KMS-11 (cell line): Measurements from ENCODE around the gene PTPRK.

Experiments
- H2AFZ ChIP-seq: fragments of 200-600 bp; sonication (generic); 2 replicates; pipeline ENCODE4 v1.6.1; 2016; ENCODE audit warnings: antibody characterized with exemption, mixed run types, low read depth
- H3K27ac ChIP-seq: fragments of 200-600 bp; sonication (generic); 2 replicates; pipeline ENCODE4 v1.6.1; 2016; ENCODE audit warnings: mild to moderate bottlenecking, mixed run types
- H3K27me3 ChIP-seq: fragments of 200-600 bp; sonication (generic); 2 replicates; pipeline ENCODE4 v1.6.1; 2017; ENCODE audit warnings: mild to moderate bottlenecking, low read depth, mixed run types, moderate library complexity; ENCODE audit not compliant: insufficient read depth
- H3K36me3 ChIP-seq: fragments of 200-600 bp; sonication (generic); 2 replicates; pipeline ENCODE4 v1.6.1; 2017; ENCODE audit warnings: mild to moderate bottlenecking, mixed run types; ENCODE audit not compliant: insufficient read depth
- H3K4me1 ChIP-seq: fragments of 200-600 bp; sonication (generic); 2 replicates; pipeline ENCODE4 v1.6.1; 2016; ENCODE audit warnings: mild to moderate bottlenecking, low read depth, mixed run types; ENCODE audit not compliant: poor library complexity, severe bottlenecking
- H3K4me2 ChIP-seq: fragments of 200-600 bp; sonication (generic); 2 replicates; pipeline ENCODE4 v1.7.0; 2016; ENCODE audit warnings: mild to moderate bottlenecking, mixed run types
- H3K4me3 ChIP-seq: fragments of 200-600 bp; sonication (generic); IDR thresholded peaks from 2 replicates; pipeline ENCODE4 v1.6.1; 2017; ENCODE audit warnings: low read depth, low read length, mixed read lengths; ENCODE audit not compliant: insufficient read depth
- H3K79me2 ChIP-seq: fragments of 200-600 bp; sonication (generic); 2 replicates; pipeline ENCODE4 v1.6.1; 2016; ENCODE audit warnings: low read depth, mixed run types; ENCODE audit not compliant: insufficient read depth
- H3K9ac ChIP-seq: fragments of 200-600 bp; sonication (generic); 2 replicates; pipeline ENCODE4 v1.6.1; 2016; ENCODE audit warnings: mild to moderate bottlenecking, mixed run types
- H4K20me1 ChIP-seq: fragments of 200-600 bp; sonication (generic); 2 replicates; pipeline ENCODE4 v1.6.1; 2016; ENCODE audit warnings: mild to moderate bottlenecking, mixed run types; ENCODE audit not compliant: insufficient read depth
- TF ChIP-seq, protein P1 (sequence below): fragments of 200-600 bp; sonication (generic); conservative IDR thresholded peaks from 2 replicates; pipeline ENCODE4 v1.6.1; 2017; ENCODE audit warnings: low read depth, mild to moderate bottlenecking, antibody characterized with exemption, low read length, moderate library complexity, mixed read lengths

Gene PTPRK

DNA sequence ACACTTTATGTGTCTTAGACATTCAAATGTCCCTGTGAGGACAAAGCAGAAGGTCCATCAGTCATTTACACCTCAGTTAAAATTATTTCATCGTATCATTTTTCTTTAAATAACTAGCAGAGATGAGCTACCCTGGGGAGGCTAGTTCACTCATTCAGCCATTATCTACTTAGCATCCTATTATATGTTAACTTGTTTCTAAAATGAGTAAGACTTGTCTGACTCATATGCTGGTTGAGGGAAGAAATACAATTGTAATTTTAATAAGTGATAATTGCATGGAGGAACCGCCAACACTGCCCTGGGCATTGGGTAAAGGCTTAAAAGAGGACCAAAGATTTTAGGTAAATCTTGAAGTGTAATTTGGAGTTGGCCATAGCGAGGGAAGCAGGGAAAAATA lies 12.4 kb upstream of the PTPRK start:
- no peaks in the 10 kb centered on the region for H3K36me3 ChIP-seq
- no peak overlapping the region for H3K4me3 ChIP-seq
- no peaks in the 10 kb centered on the region for H3K79me2 ChIP-seq
- no peak overlapping the region for H2AFZ ChIP-seq
- no peaks in the 10 kb centered on the region for H4K20me1 ChIP-seq
- no peak overlapping the region for H3K4me2 ChIP-seq
- H3K27ac ChIP-seq = no peak overlapping the region
- TF ChIP-seq, protein P1, sequence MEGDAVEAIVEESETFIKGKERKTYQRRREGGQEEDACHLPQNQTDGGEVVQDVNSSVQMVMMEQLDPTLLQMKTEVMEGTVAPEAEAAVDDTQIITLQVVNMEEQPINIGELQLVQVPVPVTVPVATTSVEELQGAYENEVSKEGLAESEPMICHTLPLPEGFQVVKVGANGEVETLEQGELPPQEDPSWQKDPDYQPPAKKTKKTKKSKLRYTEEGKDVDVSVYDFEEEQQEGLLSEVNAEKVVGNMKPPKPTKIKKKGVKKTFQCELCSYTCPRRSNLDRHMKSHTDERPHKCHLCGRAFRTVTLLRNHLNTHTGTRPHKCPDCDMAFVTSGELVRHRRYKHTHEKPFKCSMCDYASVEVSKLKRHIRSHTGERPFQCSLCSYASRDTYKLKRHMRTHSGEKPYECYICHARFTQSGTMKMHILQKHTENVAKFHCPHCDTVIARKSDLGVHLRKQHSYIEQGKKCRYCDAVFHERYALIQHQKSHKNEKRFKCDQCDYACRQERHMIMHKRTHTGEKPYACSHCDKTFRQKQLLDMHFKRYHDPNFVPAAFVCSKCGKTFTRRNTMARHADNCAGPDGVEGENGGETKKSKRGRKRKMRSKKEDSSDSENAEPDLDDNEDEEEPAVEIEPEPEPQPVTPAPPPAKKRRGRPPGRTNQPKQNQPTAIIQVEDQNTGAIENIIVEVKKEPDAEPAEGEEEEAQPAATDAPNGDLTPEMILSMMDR = no peak
- no peak overlapping the region for H3K9ac ChIP-seq
- no peaks in the 10 kb centered on the region for H3K4me1 ChIP-seq
- H3K27me3 ChIP-seq = no peaks in the 10 kb centered on the region

DNA sequence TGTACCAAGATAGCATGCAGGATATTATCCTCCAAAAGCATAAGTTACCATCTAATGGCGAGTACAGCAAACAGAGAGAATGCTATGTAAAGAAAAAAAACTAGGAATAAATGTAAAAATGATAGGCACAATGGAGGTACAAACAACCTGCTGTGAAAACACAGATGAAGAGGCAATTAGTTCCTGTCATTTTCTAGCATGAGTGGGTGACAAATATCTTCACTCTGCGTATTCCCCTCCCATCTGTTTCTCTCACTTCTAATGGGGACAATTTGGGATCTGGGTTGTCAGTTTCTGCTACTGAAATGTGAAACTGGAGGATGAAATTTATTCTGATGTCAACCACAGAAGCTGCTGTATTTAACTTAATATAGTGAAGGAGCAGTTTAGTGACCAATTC lies 11.7 kb upstream of the PTPRK start:
- Histone ChIP-seq H3K4me1 (no peaks in the 10 kb centered on the region), H3K79me2 (no peaks in the 10 kb centered on the region), H2AFZ (no peak overlapping the region), H4K20me1 (no peaks in the 10 kb centered on the region), H3K27me3 (no peaks in the 10 kb centered on the region), H3K36me3 (no peaks in the 10 kb centered on the region), H3K4me3 (no peak overlapping the region), H3K4me2 (no peak overlapping the region), H3K27ac (no peak overlapping the region), H3K9ac (no peak overlapping the region)
- TF ChIP-seq, protein P1 = no peak

GRCh38 chr6:128531696-128532095 lies 11.3 kb upstream of the PTPRK start:
- Histone ChIP-seq H3K4me3 (no peak overlapping the region), H3K4me1 (no peaks in the 10 kb centered on the region), H3K27me3 (no peaks in the 10 kb centered on the region), H3K79me2 (no peaks in the 10 kb centered on the region), H2AFZ (no peak overlapping the region), H3K36me3 (no peaks in the 10 kb centered on the region), H3K9ac (no peak overlapping the region), H3K27ac (no peak overlapping the region), H4K20me1 (no peaks in the 10 kb centered on the region), H3K4me2 (no peak overlapping the region)
- TF ChIP-seq, protein P1 = no peak

- H2AFZ ChIP-seq = no peak overlapping the region
- no peaks in the 10 kb centered on the region for H3K4me1 ChIP-seq
- no peak overlapping the region for H3K27ac ChIP-seq
- no peaks in the 10 kb centered on the region for H4K20me1 ChIP-seq
- no peaks in the 10 kb centered on the region for H3K79me2 ChIP-seq
- no peak overlapping the region for H3K4me3 ChIP-seq
- no peaks in the 10 kb centered on the region for H3K27me3 ChIP-seq
- no peaks in the 10 kb centered on the region for H3K36me3 ChIP-seq
- H3K4me2 ChIP-seq = no peak overlapping the region
- TF ChIP-seq, protein P1 = no peak
- H3K9ac ChIP-seq = no peak overlapping the region
Measured at GRCh38 chr6:128528241-128528640, 7.8 kb upstream of the PTPRK start.
